ENCODE results near the gene IFNA14.
"Not testable (repeated sequence)": the region's sequence is repeated elsewhere in the genome, so short reads cannot be mapped to it uniquely, and the experiment has no call there.

Gene IFNA14

GRCh38 chr9:21239911-21240310, at the start of gene IFNA14:
IFNA14 (minus strand) TSS chr9:21240005; CDS start chr9:21239935, 70 bp downstream.
- no peak for DNase-seq

GRCh38 chr9:21287280-21287679, 47.5 kb upstream of the IFNA14 start:
- no peak for DNase-seq

- DNase-seq = no peak
Measured at GRCh38 chr9:21286659-21287058, 46.9 kb upstream of the IFNA14 start.

- DNase-seq = no peak
Measured at GRCh38 chr9:21286099-21286498, 46.3 kb upstream of the IFNA14 start.

GRCh38 chr9:21281275-21281674, 41.5 kb upstream of the IFNA14 start:
- no peak for DNase-seq

GRCh38 chr9:21268347-21268657, 28.5 kb upstream of the IFNA14 start:
- no peak for DNase-seq

- DNase-seq = no peak
Measured at GRCh38 chr9:21267485-21268346, 27.9 kb upstream of the IFNA14 start.

GRCh38 chr9:21266733-21267484, 27.1 kb upstream of the IFNA14 start:
- DNase-seq = no peak

- DNase-seq = no peak
Measured at GRCh38 chr9:21265421-21266189, 25.8 kb upstream of the IFNA14 start.

- no peak for DNase-seq
Measured at GRCh38 chr9:21255538-21256212, 15.9 kb upstream of the IFNA14 start.

- DNase-seq = peak in 1 of 2 experiments; percentile 11
Measured at GRCh38 chr9:21252721-21253547, 13.1 kb upstream of the IFNA14 start.

- DNase-seq = no peak
Measured at GRCh38 chr9:21251638-21252037, 11.8 kb upstream of the IFNA14 start.

- no peak for DNase-seq
Measured at GRCh38 chr9:21251190-21251589, 11.4 kb upstream of the IFNA14 start.

- DNase-seq = no peak
Measured at GRCh38 chr9:21244836-21245235, 5.0 kb upstream of the IFNA14 start.

- not testable (repeated sequence) for DNase-seq
Measured at GRCh38 chr9:21236360-21236714, 3.5 kb downstream of the IFNA14 start.

- peak in 1 of 2 experiments; percentile 24 for DNase-seq
Measured at GRCh38 chr9:21235468-21236359, 4.1 kb downstream of the IFNA14 start.

- no peak for DNase-seq
Measured at GRCh38 chr9:21234153-21234687, 5.6 kb downstream of the IFNA14 start.

GRCh38 chr9:21233258-21233657, 6.5 kb downstream of the IFNA14 start:
- no peak for DNase-seq

- no peak for DNase-seq
Measured at GRCh38 chr9:21228122-21228521, 11.7 kb downstream of the IFNA14 start, which contains the start of gene IFNA17. IFNA17 (minus strand) TSS chr9:21228222; CDS start chr9:21228173, 49 bp downstream.

GRCh38 chr9:21217211-21217610, 22.6 kb downstream of the IFNA14 start, which contains the start of gene IFNA16:
IFNA16 (minus strand) TSS chr9:21217311; CDS start chr9:21217305, 6 bp downstream.
- not testable (repeated sequence) for DNase-seq

All from NCI-H1930 (cell line).